DND-41 (cell line): ENCODE results near the gene DUSP2.
A peak's percentile ranks its signal among the peaks of the same experiment; 100 is the strongest.

Source experiments
- ATAC-seq: fragments of 200-7000 bp; cut with Tn5 transposase; 3 replicates; pipeline ENCODE4 v1.9.1; 2021; ENCODE audit warnings: low read depth; ENCODE audit not compliant: insufficient read depth
- DNase-seq: peaks from one replicate; pipeline ENCODE4 v3.0.0-alpha.2; 2020
- H2AFZ ChIP-seq: 2 replicates; pipeline ENCODE4 v1.6.0; 2012; ENCODE audit warnings: low read depth, low read length
- H3K27ac ChIP-seq: 2 replicates; pipeline ENCODE4 v1.5.1; 2012; ENCODE audit warnings: low read length, inconsistent platforms
- H3K27me3 ChIP-seq: fragments of 200-600 bp; sonication (generic); 2 replicates; pipeline ENCODE4 v1.6.0; 2012; ENCODE audit warnings: low read length, mild to moderate bottlenecking, inconsistent platforms; ENCODE audit not compliant: insufficient read depth, poor library complexity
- H3K36me3 ChIP-seq: 2 replicates; pipeline ENCODE4 v1.5.1; 2012; ENCODE audit warnings: low read length, inconsistent platforms; ENCODE audit not compliant: insufficient read depth
- H3K4me1 ChIP-seq: 2 replicates; pipeline ENCODE4 v1.5.1; 2012; ENCODE audit warnings: mild to moderate bottlenecking, low read length; ENCODE audit not compliant: insufficient read depth
- H3K4me2 ChIP-seq: 2 replicates; pipeline ENCODE4 v1.6.0; 2012; ENCODE audit warnings: mild to moderate bottlenecking, moderate library complexity, low read length, inconsistent platforms; ENCODE audit not compliant: insufficient read depth
- H3K4me3 ChIP-seq, 2 experiments: fragments of 200-600 bp in 1 of 2; shearing (Covaris generic) in 1 of 2; 2 replicates each; pipeline ENCODE4 v1.5.1; 2012 to 2016; ENCODE audit warnings: inconsistent platforms in 2 of 2, low read length in 2 of 2, mild to moderate bottlenecking in 2 of 2, low read depth in 1 of 2, moderate library complexity in 1 of 2
- H3K79me2 ChIP-seq: 2 replicates; pipeline ENCODE4 v1.6.0; 2012; ENCODE audit warnings: low read length, inconsistent platforms; ENCODE audit not compliant: insufficient read depth
- H3K9ac ChIP-seq: 2 replicates; pipeline ENCODE4 v1.6.0; 2012; ENCODE audit warnings: low read depth, mild to moderate bottlenecking, inconsistent platforms, low read length, moderate library complexity
- H3K9me3 ChIP-seq: 2 replicates; pipeline ENCODE4 v1.5.1; 2012; ENCODE audit warnings: low read length, moderate library complexity, mild to moderate bottlenecking, inconsistent platforms; ENCODE audit not compliant: insufficient read depth, severe bottlenecking
- H4K20me1 ChIP-seq: 2 replicates; pipeline ENCODE4 v1.6.0; 2012; ENCODE audit warnings: low read length; ENCODE audit not compliant: insufficient read depth
- EZH2 ChIP-seq: IDR thresholded peaks from 3 replicates; pipeline ENCODE4 v1.6.1; 2012; ENCODE audit warnings: borderline replicate concordance, low read depth, mild to moderate bottlenecking, moderate library complexity, low read length, inconsistent platforms; ENCODE audit not compliant: severe bottlenecking
- TF ChIP-seq, protein P1 (sequence below): IDR thresholded peaks from 2 replicates; pipeline ENCODE4 v1.5.1; 2012; ENCODE audit warnings: borderline replicate concordance, low read length, moderate library complexity, mild to moderate bottlenecking; ENCODE audit not compliant: poor library complexity, severe bottlenecking; ENCODE audit errors: extremely low read depth

Gene DUSP2, protein sequence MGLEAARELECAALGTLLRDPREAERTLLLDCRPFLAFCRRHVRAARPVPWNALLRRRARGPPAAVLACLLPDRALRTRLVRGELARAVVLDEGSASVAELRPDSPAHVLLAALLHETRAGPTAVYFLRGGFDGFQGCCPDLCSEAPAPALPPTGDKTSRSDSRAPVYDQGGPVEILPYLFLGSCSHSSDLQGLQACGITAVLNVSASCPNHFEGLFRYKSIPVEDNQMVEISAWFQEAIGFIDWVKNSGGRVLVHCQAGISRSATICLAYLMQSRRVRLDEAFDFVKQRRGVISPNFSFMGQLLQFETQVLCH

DNA sequence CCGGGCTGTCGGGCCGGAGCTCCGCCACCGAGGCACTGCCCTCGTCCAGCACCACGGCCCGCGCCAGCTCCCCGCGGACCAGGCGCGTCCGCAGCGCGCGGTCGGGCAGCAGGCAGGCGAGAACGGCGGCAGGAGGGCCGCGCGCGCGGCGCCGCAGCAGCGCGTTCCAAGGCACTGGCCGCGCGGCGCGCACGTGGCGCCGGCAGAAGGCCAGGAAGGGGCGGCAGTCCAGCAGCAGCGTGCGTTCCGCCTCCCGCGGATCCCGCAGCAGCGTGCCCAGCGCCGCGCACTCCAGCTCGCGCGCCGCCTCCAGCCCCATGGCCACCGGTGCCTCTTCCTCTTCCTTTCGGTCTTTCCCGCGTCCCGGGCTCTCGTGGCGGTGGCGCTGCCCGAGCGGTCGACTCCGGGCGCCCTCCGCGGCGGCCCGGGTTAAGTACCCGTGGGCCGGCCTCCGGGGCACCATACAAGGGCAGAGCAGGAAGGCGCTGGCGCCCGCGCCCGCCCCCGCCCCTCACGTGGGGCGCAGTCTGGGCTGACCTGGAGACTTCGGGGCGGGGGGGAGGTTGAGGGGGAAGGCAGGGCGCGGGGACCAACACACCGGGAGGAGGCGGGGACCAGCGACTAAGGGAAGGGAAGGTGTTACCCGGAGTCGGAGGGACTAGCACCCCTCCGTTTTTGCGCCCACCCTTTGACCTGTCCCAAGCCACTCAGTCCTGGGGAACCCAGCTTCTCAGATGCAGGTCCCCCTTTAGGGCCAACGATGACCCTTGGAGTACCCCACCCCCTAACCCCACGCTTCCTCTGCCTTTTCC is at the start of gene DUSP2:
Gene DUSP2, minus strand, starts transcription at position 405 of the 812 bp plus-strand sequence. Its CDS starts 86 bp downstream, at position 319.
- Histone ChIP-seq H3K4me1 (peaks cover 59% of the 10 kb centered on the region), H3K9me3 (no peaks in the 10 kb centered on the region), H3K79me2 (peaks cover 14% of the 10 kb centered on the region), H4K20me1 (peaks cover 11% of the 10 kb centered on the region), H3K4me3 (peak within 1 kb of the TSS; percentile 26 to 66; a peak in 3 of 4 replicates), H3K27ac (peak within 1 kb of the TSS; percentile 86), H3K36me3 (peaks cover 12% of the 10 kb centered on the region), H3K27me3 (no peaks in the 10 kb centered on the region), H3K4me2 (peak within 1 kb of the TSS; percentile 75), H3K9ac (peak within 1 kb of the TSS; percentile 82), H2AFZ (peak within 1 kb of the TSS; percentile 90)
- ATAC-seq = peak; percentile 70
- peak; percentile 87 for DNase-seq
- TF ChIP-seq, protein P1, sequence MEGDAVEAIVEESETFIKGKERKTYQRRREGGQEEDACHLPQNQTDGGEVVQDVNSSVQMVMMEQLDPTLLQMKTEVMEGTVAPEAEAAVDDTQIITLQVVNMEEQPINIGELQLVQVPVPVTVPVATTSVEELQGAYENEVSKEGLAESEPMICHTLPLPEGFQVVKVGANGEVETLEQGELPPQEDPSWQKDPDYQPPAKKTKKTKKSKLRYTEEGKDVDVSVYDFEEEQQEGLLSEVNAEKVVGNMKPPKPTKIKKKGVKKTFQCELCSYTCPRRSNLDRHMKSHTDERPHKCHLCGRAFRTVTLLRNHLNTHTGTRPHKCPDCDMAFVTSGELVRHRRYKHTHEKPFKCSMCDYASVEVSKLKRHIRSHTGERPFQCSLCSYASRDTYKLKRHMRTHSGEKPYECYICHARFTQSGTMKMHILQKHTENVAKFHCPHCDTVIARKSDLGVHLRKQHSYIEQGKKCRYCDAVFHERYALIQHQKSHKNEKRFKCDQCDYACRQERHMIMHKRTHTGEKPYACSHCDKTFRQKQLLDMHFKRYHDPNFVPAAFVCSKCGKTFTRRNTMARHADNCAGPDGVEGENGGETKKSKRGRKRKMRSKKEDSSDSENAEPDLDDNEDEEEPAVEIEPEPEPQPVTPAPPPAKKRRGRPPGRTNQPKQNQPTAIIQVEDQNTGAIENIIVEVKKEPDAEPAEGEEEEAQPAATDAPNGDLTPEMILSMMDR = no peak
- no peak for TF ChIP-seq EZH2

DNA sequence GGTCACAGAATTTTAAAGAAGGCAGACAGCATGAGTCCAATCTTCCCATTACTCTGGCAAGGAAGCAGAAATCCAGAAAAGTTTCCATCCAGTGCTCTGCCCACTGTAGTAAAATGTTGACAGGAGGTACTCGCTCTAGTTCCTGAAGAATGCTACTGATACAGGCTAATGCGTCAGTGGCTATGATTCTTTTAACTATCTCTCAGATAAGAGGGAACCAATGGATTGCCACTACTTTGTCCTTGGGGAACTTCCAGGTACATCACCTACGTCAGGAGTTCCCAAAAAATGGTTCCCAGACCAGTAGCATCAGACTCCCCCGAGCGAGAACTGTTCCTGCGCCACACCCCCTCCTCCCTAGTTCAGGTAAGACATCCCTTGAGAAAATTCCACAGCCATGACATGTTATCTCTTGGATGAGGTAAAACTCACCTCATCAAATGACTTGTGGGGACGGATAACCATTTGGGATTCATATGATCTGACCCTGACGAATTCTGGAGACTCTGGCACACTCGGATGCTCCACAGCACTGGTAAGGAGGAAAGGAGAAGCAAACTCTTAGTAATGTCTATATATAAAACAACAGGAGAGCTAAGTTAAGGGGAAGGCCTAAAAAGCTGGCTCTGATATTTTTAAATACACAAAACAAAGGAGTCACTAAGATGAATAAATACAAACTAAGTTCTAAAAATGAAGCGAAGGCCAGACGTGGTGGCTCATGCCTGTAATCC is 46.9 kb upstream of the DUSP2 start:
- H3K27ac ChIP-seq = no peak overlapping the region
- TF ChIP-seq EZH2 = no peak
- TF ChIP-seq, protein P1 = no peak
- H3K4me3 ChIP-seq = no peak overlapping the region
- no peaks in the 10 kb centered on the region for H3K27me3 ChIP-seq
- DNase-seq = no peak
- ATAC-seq = no peak
- no peak overlapping the region for H2AFZ ChIP-seq
- H3K9ac ChIP-seq = no peak overlapping the region
- peaks cover 82% of the 10 kb centered on the region for H3K36me3 ChIP-seq
- no peak overlapping the region for H3K4me2 ChIP-seq
- H3K9me3 ChIP-seq = no peaks in the 10 kb centered on the region
- peaks cover 23% of the 10 kb centered on the region for H4K20me1 ChIP-seq
- peaks cover 36% of the 10 kb centered on the region for H3K79me2 ChIP-seq
- H3K4me1 ChIP-seq = no peaks in the 10 kb centered on the region

DNA sequence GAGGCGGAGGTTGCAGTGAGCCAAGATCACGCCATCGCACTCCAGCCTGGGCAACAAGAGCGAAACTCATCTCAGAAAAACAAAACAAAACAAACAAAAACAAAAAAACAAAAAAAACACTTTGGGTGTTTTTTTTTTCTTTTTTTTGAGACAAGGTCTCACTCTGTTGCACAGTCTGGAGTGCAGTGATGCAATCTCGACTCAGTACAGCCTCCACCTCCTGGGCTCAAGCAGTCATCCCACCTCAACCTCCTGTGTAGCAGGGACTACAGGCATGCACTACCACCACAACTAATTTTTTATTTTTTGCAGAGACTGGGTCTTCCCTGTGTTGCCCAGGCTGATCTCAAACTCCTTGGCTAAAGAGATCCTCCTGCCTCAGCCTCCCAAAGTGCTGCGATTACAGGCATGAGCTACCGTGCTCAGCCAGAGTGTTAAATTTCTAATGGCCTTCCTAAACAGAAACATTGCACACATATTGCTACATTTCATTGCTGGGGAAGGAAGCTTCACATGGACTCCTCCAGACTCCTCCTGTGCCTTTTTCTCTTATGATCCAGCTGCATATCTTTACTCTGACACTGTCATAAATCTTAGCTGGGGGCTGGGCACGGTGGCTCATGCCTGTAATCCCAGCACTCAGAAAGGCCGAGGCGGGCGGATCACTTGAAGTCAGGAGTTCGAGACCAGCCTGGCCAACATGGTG is 43.7 kb upstream of the DUSP2 start:
- no peak overlapping the region for H3K27ac ChIP-seq
- peaks cover 92% of the 10 kb centered on the region for H3K36me3 ChIP-seq

More for the DNA sequence above, 43.7 kb upstream of the DUSP2 start:
- no peak for TF ChIP-seq EZH2
- TF ChIP-seq, protein P1 = no peak
- Histone ChIP-seq H3K9me3 (no peaks in the 10 kb centered on the region), H3K9ac (no peak overlapping the region), H3K79me2 (0 out of 2 replicates have a peak, but pooled peaks cover 8% of the 10 kb centered on the region), H4K20me1 (peaks cover 9% of the 10 kb centered on the region; the same call in 1 of the 2 replicates), H3K4me2 (no peak overlapping the region), H3K27me3 (no peaks in the 10 kb centered on the region), H3K4me3 (no peak overlapping the region), H3K4me1 (no peaks in the 10 kb centered on the region), H2AFZ (no peak overlapping the region)
- ATAC-seq (no peak), DNase-seq (no peak)
